Fibroblast of lung (primary cell): ENCODE measurements around the gene GNG13.

Experiments
- EZH2 ChIP-seq: IDR thresholded peaks from 2 replicates; pipeline ENCODE4 v1.5.1; 2012; ENCODE audit warnings: low read length, control low read depth, mild to moderate bottlenecking; ENCODE audit errors: missing control alignments
- TF ChIP-seq, protein P1 (sequence below), 2 donors: IDR thresholded peaks in 1 of 2; conservative IDR thresholded peaks in 1 of 2; 1 replicate in 1 of 2; 2 replicates in 1 of 2; pipeline ENCODE4 v1.5.1; 2011 to 2012; ENCODE audit warnings: low read length in 2 of 2, control low read depth in 1 of 2, inconsistent platforms in 1 of 2, low read depth in 1 of 2, mild to moderate bottlenecking in 1 of 2

DNA sequence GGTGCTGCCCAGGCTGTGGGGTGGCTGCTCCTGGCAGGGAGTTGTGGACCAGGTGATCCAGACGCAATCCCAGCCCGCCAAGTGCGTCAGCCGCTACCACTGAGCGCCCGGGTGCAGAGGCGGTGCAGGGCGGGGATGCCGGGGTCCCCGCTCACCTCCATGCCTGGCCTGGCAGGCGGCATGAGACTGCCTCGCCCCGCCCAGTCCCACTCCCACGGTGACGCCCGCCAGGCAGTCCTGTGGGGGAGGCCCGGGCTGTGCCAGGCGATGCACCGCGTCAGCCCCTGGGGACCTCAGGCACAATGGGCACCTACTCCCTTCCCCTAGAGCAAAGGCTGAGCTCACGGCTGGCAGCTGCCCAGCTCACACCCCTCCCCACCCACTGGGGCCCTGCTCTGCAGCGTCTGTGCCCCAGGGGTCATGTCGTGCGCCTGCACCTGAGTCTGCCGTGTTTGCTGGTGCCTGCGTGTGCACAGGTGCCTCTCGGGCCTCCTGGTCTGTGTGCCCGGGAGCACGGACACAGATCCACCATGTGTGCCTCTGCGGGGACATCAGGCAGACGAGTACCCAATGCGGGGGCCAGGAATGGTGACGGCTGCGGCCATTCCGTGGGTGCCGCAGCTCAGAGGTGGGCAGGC lies 17.6 kb downstream of the GNG13 start:
- TF ChIP-seq, protein P1, sequence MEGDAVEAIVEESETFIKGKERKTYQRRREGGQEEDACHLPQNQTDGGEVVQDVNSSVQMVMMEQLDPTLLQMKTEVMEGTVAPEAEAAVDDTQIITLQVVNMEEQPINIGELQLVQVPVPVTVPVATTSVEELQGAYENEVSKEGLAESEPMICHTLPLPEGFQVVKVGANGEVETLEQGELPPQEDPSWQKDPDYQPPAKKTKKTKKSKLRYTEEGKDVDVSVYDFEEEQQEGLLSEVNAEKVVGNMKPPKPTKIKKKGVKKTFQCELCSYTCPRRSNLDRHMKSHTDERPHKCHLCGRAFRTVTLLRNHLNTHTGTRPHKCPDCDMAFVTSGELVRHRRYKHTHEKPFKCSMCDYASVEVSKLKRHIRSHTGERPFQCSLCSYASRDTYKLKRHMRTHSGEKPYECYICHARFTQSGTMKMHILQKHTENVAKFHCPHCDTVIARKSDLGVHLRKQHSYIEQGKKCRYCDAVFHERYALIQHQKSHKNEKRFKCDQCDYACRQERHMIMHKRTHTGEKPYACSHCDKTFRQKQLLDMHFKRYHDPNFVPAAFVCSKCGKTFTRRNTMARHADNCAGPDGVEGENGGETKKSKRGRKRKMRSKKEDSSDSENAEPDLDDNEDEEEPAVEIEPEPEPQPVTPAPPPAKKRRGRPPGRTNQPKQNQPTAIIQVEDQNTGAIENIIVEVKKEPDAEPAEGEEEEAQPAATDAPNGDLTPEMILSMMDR (conservative IDR thresholded peaks at IDR 0.05 in 1 of 2, IDR thresholded peaks at IDR 0.05 in 1 of 2; ENCODE audit: low read depth in 1 of 2, low read length in 2 of 2): no peak
- no peak for TF ChIP-seq EZH2
